ENCODE measurements around the gene YWHAE.

The YWHAE gene

DNA sequence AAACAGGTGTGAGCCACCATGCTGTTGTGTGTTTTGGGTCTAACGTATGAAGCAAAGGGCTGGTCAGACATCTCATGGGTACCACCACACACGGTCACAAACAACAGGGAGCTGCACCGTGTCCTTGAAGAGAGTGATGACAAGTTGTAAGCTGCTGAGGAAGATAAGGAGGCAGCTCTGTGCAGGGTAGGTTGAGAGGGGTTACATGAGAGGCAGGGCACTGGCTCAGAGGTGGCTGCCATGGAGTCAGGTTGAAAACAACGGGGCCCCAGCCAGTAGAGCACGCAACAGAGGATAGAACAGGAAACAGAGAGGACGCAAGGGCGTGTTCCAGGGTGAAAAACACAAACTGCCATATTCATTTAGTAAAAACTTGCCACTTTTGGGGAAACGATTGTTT, 68.3 kb downstream of the YWHAE start:
- TF ChIP-seq, protein P1, sequence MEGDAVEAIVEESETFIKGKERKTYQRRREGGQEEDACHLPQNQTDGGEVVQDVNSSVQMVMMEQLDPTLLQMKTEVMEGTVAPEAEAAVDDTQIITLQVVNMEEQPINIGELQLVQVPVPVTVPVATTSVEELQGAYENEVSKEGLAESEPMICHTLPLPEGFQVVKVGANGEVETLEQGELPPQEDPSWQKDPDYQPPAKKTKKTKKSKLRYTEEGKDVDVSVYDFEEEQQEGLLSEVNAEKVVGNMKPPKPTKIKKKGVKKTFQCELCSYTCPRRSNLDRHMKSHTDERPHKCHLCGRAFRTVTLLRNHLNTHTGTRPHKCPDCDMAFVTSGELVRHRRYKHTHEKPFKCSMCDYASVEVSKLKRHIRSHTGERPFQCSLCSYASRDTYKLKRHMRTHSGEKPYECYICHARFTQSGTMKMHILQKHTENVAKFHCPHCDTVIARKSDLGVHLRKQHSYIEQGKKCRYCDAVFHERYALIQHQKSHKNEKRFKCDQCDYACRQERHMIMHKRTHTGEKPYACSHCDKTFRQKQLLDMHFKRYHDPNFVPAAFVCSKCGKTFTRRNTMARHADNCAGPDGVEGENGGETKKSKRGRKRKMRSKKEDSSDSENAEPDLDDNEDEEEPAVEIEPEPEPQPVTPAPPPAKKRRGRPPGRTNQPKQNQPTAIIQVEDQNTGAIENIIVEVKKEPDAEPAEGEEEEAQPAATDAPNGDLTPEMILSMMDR (IDR thresholded peaks at IDR 0.05; ENCODE audit: control insufficient read depth, insufficient read depth, low read depth, low read length, missing control alignments), result no peak
- no peak for DNase-seq (ENCODE audit: low read depth)
- no peak overlapping the region for H3K4me3 ChIP-seq (ENCODE audit: control insufficient read depth, low read depth, low read length)

DNA sequence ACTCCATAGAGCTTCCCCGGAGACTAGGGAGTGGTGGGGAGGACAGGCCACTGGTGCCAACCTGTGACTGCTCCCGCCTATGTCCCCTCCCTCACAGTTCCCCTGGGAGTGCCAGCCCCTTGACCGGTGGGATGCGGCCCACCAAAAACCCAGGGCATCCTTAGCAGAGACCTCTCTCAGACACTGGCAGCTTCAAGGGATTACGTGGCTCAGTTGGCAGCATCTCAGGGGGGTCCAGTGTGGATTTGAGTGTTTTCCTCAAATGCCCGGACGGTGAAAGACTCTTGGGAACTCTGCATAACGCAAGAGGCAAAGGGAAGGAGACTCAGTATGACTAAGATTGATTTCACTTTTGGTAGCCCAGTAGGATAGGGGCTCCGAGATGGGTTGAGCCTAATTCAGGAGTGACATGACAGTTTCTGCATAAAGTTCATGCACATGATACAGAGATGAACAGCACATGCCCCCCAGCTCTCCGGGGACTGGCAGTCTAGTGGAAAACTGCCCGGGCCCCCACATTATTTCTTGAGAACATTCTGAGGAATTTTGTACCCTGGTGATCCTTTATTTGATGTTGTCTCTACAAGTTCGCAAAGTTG, 70.2 kb downstream of the YWHAE start:
- TF ChIP-seq, protein P1 (IDR thresholded peaks at IDR 0.05; ENCODE audit: control insufficient read depth, insufficient read depth, low read depth, low read length, missing control alignments), result no peak
- H3K4me3 ChIP-seq (ENCODE audit: control insufficient read depth, low read depth, low read length), result no peak overlapping the region
- no peak for DNase-seq (ENCODE audit: low read depth)

DNA sequence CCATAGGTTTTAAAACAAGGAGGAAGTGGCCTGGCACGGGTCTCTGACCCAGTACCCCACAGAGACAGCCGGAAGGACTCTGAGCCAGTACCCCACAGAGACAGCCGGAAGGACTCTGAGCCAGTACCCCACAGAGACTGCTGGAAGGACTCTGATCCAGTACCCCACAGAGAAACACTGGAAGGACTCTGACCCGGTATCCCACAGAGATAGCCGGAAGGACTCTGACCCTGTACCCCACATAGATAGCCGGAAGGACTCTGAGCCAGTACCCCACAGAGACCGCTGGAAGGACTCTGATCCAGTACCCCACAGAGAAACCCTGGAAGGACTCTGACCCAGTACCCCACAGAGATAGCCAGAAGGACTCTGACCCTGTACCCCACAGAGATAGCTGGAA, 71.6 kb downstream of the YWHAE start:
- TF ChIP-seq, protein P1 (IDR thresholded peaks at IDR 0.05; ENCODE audit: control insufficient read depth, insufficient read depth, low read depth, low read length, missing control alignments), result no peak
- H3K4me3 ChIP-seq (ENCODE audit: control insufficient read depth, low read depth, low read length), result no peak overlapping the region
- no peak for DNase-seq (ENCODE audit: low read depth)

DNA sequence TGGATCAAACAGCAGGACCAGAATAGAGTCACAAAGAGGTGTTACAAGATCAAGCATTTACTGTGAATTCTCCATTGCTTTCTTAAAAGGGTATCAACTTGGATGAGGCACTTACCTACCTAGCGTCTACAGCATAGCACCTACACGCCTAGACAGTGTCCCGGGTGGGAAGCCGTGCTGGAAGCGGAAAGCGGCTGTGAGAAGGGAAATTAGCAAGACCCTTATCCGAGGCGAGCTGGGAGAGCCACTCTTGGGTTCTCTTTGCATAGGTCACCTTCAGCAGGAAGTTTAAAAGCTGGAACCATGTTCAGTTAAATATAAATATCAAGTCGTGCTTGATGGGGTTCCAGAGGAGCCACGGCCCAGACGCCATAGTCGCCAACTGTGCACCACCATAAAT, 74.3 kb downstream of the YWHAE start:
- no peak overlapping the region for H3K4me3 ChIP-seq (ENCODE audit: control insufficient read depth, low read depth, low read length)

DNA sequence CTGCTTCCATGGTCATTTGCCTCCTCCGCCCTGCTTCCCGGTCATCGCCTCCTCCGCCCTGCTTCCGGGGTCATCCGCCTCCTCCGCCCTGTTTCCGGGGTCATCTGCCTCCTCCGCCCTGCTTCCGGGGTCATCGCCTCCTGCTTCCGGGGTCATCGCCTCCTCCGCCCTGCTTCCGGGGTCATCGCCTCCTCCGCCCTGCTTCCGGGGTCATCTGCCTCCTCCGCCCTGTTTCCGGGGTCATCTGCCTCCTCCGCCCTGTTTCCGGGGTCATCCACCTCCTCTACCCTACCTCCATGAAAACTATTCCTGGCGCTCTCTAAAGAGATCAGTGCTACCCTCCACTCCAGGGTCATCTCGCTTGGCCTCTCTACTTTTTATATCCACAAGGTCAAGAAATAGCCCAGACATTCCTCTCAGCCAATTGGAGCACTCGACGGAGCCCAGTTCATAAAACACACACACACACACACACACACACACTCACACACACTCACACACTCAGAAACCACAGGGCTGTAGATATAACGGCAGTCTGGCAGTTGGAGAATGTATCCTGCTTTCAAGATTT, 75.7 kb downstream of the YWHAE start:
- TF ChIP-seq, protein P1 (IDR thresholded peaks at IDR 0.05; ENCODE audit: control insufficient read depth, insufficient read depth, low read depth, low read length, missing control alignments), result no peak
- DNase-seq (ENCODE audit: low read depth), result no peak
- H3K4me3 ChIP-seq (ENCODE audit: control insufficient read depth, low read depth, low read length), result no peak overlapping the region

More for the DNA sequence above, 74.3 kb downstream of the YWHAE start:
- TF ChIP-seq, protein P1 (IDR thresholded peaks at IDR 0.05; ENCODE audit: control insufficient read depth, insufficient read depth, low read depth, low read length, missing control alignments), result no peak
- no peak for DNase-seq (ENCODE audit: low read depth)

DNA sequence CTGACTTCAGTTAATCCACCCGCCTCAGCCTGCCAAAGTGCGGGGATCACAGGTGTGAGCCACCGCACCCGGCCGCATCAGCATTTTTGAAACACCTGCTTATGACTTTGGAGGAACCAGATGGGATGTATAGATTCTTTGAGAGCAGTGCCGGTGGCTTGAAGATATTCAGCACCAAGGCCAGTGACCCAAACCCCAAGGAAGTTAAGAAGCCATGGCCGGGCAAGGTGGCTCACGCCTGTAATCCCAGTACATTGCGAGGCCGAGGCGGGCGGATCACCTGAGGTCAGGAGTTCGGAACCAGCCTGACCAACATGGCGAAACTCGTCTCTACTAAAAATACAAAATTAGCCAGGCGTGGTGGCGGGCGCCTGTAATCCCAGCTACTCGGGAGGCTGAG, 76.7 kb downstream of the YWHAE start:
- no peak for DNase-seq (ENCODE audit: low read depth)
- TF ChIP-seq, protein P1 (IDR thresholded peaks at IDR 0.05; ENCODE audit: control insufficient read depth, insufficient read depth, low read depth, low read length, missing control alignments), result no peak

More for the DNA sequence above, 76.7 kb downstream of the YWHAE start:
- no peak overlapping the region for H3K4me3 ChIP-seq (ENCODE audit: control insufficient read depth, low read depth, low read length)

Data from AG09309 (cell line).